Small intestine (tissue), 7 donors: ENCODE data around the gene ITPR2. TPM values are rescaled to one million over a fixed set of nuclear protein-coding genes. Genes with fewer than 3 reads are reported as not detected.

Experiments used
- DNase-seq, 2 donors: peaks; one replicate each; pipeline versions ENCODE4 v3.0.0 to v3.0.0-alpha.2; 2013
- FAIRE-seq: peaks from 2 replicates; lab custom pipeline; 2012; peaks lifted over from hg19 to GRCh38; lab: Jason Lieb, UNC
- H3K27ac ChIP-seq, 3 donors: one replicate each; pipeline ENCODE4 v1.5.1; 2013; ENCODE audit warnings: low read length in 2 of 3, mild to moderate bottlenecking in 2 of 3, control low read depth in 1 of 3, inconsistent platforms in 1 of 3, low read depth in 1 of 3, moderate library complexity in 1 of 3
- H3K27me3 ChIP-seq, 3 donors: one replicate each; pipeline ENCODE4 v1.6.1; 2013; ENCODE audit warnings: low read length in 3 of 3, inconsistent platforms in 1 of 3; ENCODE audit not compliant: control insufficient read depth in 3 of 3, insufficient read depth in 3 of 3
- H3K36me3 ChIP-seq, 3 donors: one replicate each; pipeline ENCODE4 v1.6.1; 2013; ENCODE audit warnings: low read length in 3 of 3, inconsistent platforms in 1 of 3, low read depth in 1 of 3, mild to moderate bottlenecking in 1 of 3, moderate library complexity in 1 of 3; ENCODE audit not compliant: control insufficient read depth in 3 of 3, insufficient read depth in 2 of 3
- H3K4me1 ChIP-seq, 3 donors: one replicate each; pipeline ENCODE4 v1.6.1; 2013; ENCODE audit warnings: low read length in 2 of 3, inconsistent platforms in 1 of 3, low read depth in 1 of 3, mild to moderate bottlenecking in 1 of 3, moderate library complexity in 1 of 3; ENCODE audit not compliant: control insufficient read depth in 3 of 3, insufficient read depth in 2 of 3
- H3K4me3 ChIP-seq, 3 donors: one replicate each; pipeline ENCODE4 v1.5.1; 2013; ENCODE audit warnings: low read length in 3 of 3, control low read depth in 1 of 3, inconsistent platforms in 1 of 3, low read depth in 1 of 3, mild to moderate bottlenecking in 1 of 3, moderate library complexity in 1 of 3
- H3K9me3 ChIP-seq, 2 donors: one replicate each; pipeline ENCODE4 v1.6.1; 2013; ENCODE audit warnings: low read depth in 1 of 2, low read length in 1 of 2; ENCODE audit not compliant: control insufficient read depth in 2 of 2, insufficient read depth in 1 of 2
- WGBS, 3 donors: extraction: QIAGEN DNeasy Blood & Tissue Kit; methylation state at CpG; one replicate each; pipeline ENCODE4 v1.1.7; 2013; 5-methylcytosine and 5-hydroxymethylcytosine counted together
- polyA plus RNA-seq, 4 donors: library from polyadenylated mRNA; stranded (reverse) in 3 of 4; unstranded in 1 of 4; fragments of 200-250 nt in 3 of 4; fragments of 120-200 nt in 1 of 4; gene quantifications; one replicate each; pipeline versions ENCODE4 v1.2.1 to v1.2.3, GENCODE V29; 2013
- donor health status: healthy with polysubstance abuse.
- donor health status: control.
- donor health status: control.
- donor health status: Bipolar disorder and iron deficiency.
- donor health status: healthy.

The ITPR2 gene
- polyA plus RNA-seq, 4 donors: 2.2 to 9.2 (median 4.4) TPM

DNA sequence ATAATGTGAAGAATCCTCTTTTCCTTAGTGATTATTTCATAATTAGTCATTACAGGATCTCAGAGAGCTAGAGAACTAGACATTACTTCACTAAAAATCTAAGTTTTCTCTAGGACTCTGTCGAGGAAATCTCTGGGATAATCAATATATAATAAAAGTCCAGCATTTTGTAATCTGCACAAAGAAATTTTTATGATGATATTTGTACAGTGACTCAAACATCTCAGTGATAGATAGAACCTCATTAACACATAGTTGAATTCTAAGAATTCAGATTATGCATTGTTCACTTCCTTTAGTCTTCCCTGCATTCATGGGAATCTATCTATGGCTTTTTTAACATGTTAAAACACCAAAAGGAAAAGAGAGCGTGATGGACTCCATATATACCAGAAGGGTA lies 11.0 kb downstream of the ITPR2 start:
- 54 to 81% (median 71%) methylated on average over 2 of the region's 2 CpGs for WGBS, 3 donors
- Histone ChIP-seq H3K9me3 (no peaks in the 10 kb centered on the region), H3K4me3 (no peak overlapping the region), H3K4me1 (peaks cover 0 to 3% (median 0%) of the 10 kb centered on the region in 3 donors), H3K36me3 (no peaks in the 10 kb centered on the region), H3K27ac (no peak overlapping the region), H3K27me3 (no peaks in the 10 kb centered on the region)
- DNase-seq (peak in 1 of 2 donors; percentile 10), FAIRE-seq (no peak)

DNA sequence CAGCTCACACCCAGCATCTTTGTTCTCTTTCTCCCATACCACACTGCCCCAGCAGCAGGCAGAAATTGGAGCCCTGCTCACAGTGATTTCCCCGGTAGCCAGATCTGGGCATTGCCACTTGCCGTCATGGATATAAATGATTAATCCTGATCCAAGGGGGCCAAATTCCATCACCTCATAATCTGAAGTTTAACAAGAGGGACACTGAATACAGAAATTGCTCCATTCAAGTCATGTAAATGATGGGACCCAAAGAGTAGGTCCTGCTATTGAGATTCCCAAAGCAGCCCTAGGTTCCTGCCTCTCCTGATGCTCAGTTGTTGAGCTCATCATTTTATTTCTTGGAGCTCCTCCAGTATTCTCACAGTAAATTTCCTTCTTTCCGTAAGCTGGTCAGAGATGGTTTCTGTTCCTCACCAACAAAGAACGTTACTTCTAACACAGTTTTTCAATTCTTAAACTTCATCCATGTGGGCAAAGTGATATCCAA lies 11.7 kb downstream of the ITPR2 start:
- Histone ChIP-seq H3K9me3 (no peaks in the 10 kb centered on the region), H3K4me3 (no peak overlapping the region), H3K4me1 (peaks cover 0 to 3% (median 0%) of the 10 kb centered on the region in 3 donors), H3K27ac (no peak overlapping the region), H3K27me3 (no peaks in the 10 kb centered on the region), H3K36me3 (no peaks in the 10 kb centered on the region)
- FAIRE-seq (no peak), DNase-seq (peak in 1 of 2 donors; percentile 8)
- WGBS, 3 donors: 35 to 57% (median 53%) methylated on average over 4 of the region's 4 CpGs

DNA sequence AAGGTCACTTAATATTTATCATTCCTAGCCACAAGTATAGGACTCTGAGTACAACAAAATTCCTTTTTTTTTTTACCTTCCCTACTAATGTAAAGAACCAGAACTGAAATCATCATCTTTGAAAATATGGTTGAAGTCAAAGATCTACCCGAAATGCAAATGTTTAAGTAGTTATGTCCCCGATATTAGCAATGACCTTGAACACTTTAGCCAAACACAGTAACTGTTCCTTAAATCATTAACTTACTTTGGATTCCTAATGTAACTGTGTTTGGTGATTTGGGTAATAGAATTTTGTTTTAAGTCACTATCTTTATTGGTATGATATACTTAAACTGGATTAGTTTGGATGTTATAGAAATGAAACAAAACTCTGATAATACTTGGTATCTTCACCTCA lies 14.4 kb downstream of the ITPR2 start:
- 22 to 70% (median 43%) methylated on average over 2 of the region's 2 CpGs for WGBS, 3 donors
- H3K4me1 ChIP-seq: peaks cover 0 to 3% (median 0%) of the 10 kb centered on the region in 3 donors
- H3K27ac ChIP-seq: no peak overlapping the region
- no peaks in the 10 kb centered on the region for H3K27me3 ChIP-seq
- H3K4me3 ChIP-seq: no peak overlapping the region
- no peaks in the 10 kb centered on the region for H3K36me3 ChIP-seq
- FAIRE-seq (no peak), DNase-seq (no peak)
- no peaks in the 10 kb centered on the region for H3K9me3 ChIP-seq

DNA sequence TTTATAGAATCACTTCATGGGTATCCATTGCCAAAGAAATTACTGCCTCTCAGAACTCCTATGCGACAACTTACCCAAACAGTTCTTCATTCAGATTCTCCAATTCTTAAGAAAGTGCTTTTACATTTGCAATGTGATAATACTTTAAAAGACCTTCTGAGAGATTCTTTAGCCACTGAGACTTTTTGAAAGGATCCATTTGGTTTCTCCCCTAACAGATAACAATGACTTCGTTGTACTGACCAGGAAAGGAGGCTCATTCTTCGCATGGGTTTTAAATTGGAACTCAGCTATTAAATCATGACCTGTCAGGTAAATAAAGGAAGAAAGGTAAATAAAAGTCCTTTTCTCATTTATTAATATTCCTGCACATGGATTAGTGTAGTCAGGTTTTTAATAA lies 14.8 kb downstream of the ITPR2 start:
- 57 to 74% (median 68%) methylated on average over 3 of the region's 3 CpGs for WGBS, 3 donors
- Histone ChIP-seq H3K27me3 (no peaks in the 10 kb centered on the region), H3K4me1 (peaks cover 0 to 3% (median 0%) of the 10 kb centered on the region in 3 donors), H3K9me3 (no peaks in the 10 kb centered on the region), H3K27ac (no peak overlapping the region), H3K4me3 (no peak overlapping the region), H3K36me3 (no peaks in the 10 kb centered on the region)
- DNase-seq (no peak), FAIRE-seq (no peak)

DNA sequence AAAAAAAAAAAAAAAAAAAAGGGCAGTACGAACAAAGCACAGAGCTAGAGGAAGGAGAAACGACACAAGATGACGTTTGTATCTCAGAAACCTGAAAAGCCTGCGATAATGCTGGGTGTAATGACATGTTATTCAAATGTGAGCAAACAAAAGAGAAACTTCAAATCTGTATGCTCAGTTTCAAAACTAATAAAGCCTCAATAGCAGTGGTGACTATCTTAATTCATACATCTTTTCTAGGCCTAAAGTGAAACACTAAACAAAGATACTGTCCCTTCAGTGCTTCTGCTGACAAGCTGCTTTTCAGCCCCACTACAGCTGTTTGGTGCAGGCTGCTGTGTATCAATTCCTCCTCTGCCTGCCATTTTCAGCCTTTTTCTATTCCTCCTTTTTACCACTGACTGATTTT lies 15.8 kb downstream of the ITPR2 start:
- peak overlapping the region in 2 of 3 donors; percentile 44 to 80 for H3K27ac ChIP-seq
- WGBS, 3 donors: 10 to 44% (median 26%) methylated on average over 3 to 4 of the region's 4 CpGs
- peaks cover 0 to 3% (median 0%) of the 10 kb centered on the region in 3 donors for H3K4me1 ChIP-seq
- no peak overlapping the region for H3K4me3 ChIP-seq
- no peaks in the 10 kb centered on the region for H3K36me3 ChIP-seq
- DNase-seq (peak; percentile 36 to 44), FAIRE-seq (no peak)
- no peaks in the 10 kb centered on the region for H3K9me3 ChIP-seq
- H3K27me3 ChIP-seq: no peaks in the 10 kb centered on the region

DNA sequence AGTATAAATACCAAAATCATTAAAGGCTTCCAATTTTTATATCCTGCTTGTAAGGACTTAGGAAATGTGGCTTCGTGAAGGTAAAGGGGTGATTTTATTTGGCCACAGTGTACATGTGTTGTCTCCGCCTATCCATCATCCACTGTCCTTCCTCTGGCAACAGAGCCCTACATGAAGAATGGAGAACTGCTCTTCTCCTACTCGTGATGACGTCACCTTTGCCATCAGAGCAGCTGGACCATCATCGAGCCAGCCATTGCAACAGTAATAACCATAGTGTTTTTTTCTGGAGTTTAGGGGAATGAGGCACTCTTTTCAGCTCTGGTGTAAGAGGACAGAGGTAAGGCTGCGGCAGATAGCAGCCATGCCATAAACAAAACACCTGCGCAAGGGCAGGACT lies 19.2 kb downstream of the ITPR2 start:
- no peaks in the 10 kb centered on the region for H3K36me3 ChIP-seq
- 32 to 71% (median 67%) methylated on average over 7 of the region's 7 CpGs for WGBS, 3 donors
- no peaks in the 10 kb centered on the region for H3K27me3 ChIP-seq
- no peak overlapping the region for H3K4me3 ChIP-seq
- H3K4me1 ChIP-seq: no peaks in the 10 kb centered on the region
- peak overlapping the region in 1 of 3 donors; percentile 1 for H3K27ac ChIP-seq
- no peaks in the 10 kb centered on the region for H3K9me3 ChIP-seq
- DNase-seq (peak in 1 of 2 donors; percentile 29), FAIRE-seq (no peak)

DNA sequence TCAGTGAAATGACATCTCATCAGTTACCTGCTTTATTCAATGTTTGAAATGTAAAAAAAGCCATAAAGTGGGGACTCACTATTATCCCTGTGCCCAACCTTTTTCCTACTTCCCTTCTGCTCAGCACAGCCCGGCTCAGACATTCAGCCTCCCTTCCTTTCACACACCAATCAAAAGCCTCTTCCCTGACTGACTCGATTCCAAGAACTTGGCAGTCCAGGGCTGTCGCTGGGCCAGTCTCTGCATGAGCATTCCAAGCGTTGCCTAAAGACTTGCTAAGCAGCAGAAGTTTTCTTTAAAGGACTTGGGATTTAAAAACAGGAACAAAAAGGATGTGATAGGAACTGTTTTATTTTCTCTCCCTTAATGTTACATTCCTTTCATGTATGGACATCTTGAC lies 22.7 kb downstream of the ITPR2 start:
- H3K36me3 ChIP-seq: no peaks in the 10 kb centered on the region
- no peaks in the 10 kb centered on the region for H3K27me3 ChIP-seq
- H3K4me1 ChIP-seq: no peaks in the 10 kb centered on the region
- no peak overlapping the region for H3K4me3 ChIP-seq
- no peak for DNase-seq
- H3K9me3 ChIP-seq: no peaks in the 10 kb centered on the region
- FAIRE-seq: no peak
- WGBS, 3 donors: 34 to 63% (median 39%) methylated on average over 4 of the region's 4 CpGs
- peak overlapping the region in 1 of 3 donors; percentile 40 for H3K27ac ChIP-seq

DNA sequence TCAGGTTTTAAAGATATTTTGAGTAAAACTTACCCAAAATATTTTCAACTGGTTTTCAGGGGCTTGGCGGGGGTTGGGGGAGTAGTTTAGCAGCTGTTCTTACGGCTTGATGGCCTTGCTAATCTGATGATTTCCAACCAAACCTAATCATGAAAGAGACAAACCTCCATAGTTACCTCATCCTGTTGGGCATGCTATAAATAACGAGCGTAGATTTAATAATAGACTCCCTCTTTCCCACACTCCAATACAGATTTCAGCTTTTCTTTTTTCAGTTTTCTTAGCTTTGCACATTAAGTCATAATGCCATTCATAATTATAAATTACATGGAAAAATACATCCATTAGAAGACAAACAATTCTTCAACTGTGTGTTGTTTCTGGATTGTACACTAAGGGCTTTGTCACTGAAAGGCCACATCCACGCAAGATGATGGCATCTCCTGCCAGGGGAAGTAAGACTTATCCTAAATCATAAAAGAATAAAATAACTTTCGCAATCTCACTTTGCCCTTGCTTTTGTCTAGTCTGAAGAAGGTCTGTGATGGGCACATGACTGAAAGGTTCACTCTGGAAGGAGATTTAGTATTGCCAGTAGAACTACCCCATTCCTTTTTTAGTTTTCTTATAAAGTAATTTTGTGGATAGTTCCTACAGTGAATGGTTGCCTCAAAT lies 23.2 kb downstream of the ITPR2 start:
- Histone ChIP-seq H3K27me3 (no peaks in the 10 kb centered on the region), H3K4me3 (no peak overlapping the region), H3K27ac (no peak overlapping the region), H3K36me3 (no peaks in the 10 kb centered on the region), H3K4me1 (no peaks in the 10 kb centered on the region), H3K9me3 (no peaks in the 10 kb centered on the region)
- FAIRE-seq: no peak
- no peak for DNase-seq
- WGBS, 3 donors: 86 to 94% (median 86%) methylated on average over 6 of the region's 6 CpGs
